GM23248 (cell line): ENCODE measurements around the gene ARHGAP10. TPM values are rescaled to one million over a fixed set of nuclear protein-coding genes. Genes with fewer than 3 reads are reported as not detected.

Experiments used
- DNase-seq: peaks from one replicate; pipeline ENCODE4 v3.0.0-alpha.2; 2015
- H2AFZ ChIP-seq: fragments of 200-600 bp; sonication (generic); 2 replicates; pipeline ENCODE4 v1.6.1; 2016; ENCODE audit warnings: antibody characterized with exemption
- H3F3A ChIP-seq: fragments of 200-600 bp; sonication (generic); 2 replicates; pipeline ENCODE4 v1.6.1; 2016; ENCODE audit warnings: mild to moderate bottlenecking, antibody characterized with exemption, mixed run types; ENCODE audit not compliant: insufficient read depth
- H3K27ac ChIP-seq: fragments of 200-600 bp; sonication (generic); 2 replicates; pipeline ENCODE4 v1.5.1; 2016; ENCODE audit warnings: mild to moderate bottlenecking
- H3K27me3 ChIP-seq: fragments of 200-600 bp; sonication (generic); replicated peaks from 2 replicates; pipeline ENCODE4 v1.6.1; 2016; ENCODE audit warnings: mild to moderate bottlenecking; ENCODE audit not compliant: insufficient read depth
- H3K36me3 ChIP-seq: fragments of 200-600 bp; sonication (generic); 2 replicates; pipeline ENCODE4 v1.6.1; 2016; ENCODE audit warnings: low read depth, mild to moderate bottlenecking
- H3K4me1 ChIP-seq: fragments of 200-600 bp; sonication (generic); 2 replicates; pipeline ENCODE4 v1.6.1; 2016; ENCODE audit warnings: mild to moderate bottlenecking; ENCODE audit not compliant: insufficient read depth
- H3K4me2 ChIP-seq: fragments of 200-600 bp; sonication (generic); one replicate; pipeline ENCODE4 v1.6.1; 2016; ENCODE audit warnings: mild to moderate bottlenecking; ENCODE audit not compliant: unreplicated experiment
- H3K4me3 ChIP-seq: fragments of 200-600 bp; sonication (generic); 2 replicates; pipeline ENCODE4 v1.5.1; 2016; ENCODE audit warnings: mild to moderate bottlenecking
- H3K79me2 ChIP-seq: fragments of 200-600 bp; sonication (generic); 2 replicates; pipeline ENCODE4 v1.6.1; 2016; ENCODE audit warnings: mild to moderate bottlenecking; ENCODE audit not compliant: insufficient read depth
- H3K9ac ChIP-seq: fragments of 200-600 bp; sonication (generic); 2 replicates; pipeline ENCODE4 v1.6.1; 2016; ENCODE audit warnings: mild to moderate bottlenecking
- H3K9me2 ChIP-seq: fragments of 200-600 bp; sonication (generic); 2 replicates; pipeline ENCODE4 v1.6.1; 2016; ENCODE audit warnings: mixed run types, mild to moderate bottlenecking, moderate library complexity; ENCODE audit not compliant: insufficient read depth
- H3K9me3 ChIP-seq: fragments of 200-600 bp; sonication (generic); one replicate; pipeline ENCODE4 v1.6.1; 2017; ENCODE audit warnings: low read depth
- H4K20me1 ChIP-seq: fragments of 200-600 bp; sonication (generic); 2 replicates; pipeline ENCODE4 v1.6.0; 2016; ENCODE audit not compliant: insufficient read depth
- EZH2 ChIP-seq: fragments of 200-600 bp; sonication (generic); IDR thresholded peaks from 2 replicates; pipeline ENCODE4 v1.6.1; 2018; ENCODE audit warnings: antibody characterized with exemption, mild to moderate bottlenecking; ENCODE audit not compliant: insufficient read depth, poor library complexity, severe bottlenecking
- EZH2phosphoT487 ChIP-seq: fragments of 200-600 bp; sonication (generic); IDR thresholded peaks from 2 replicates; pipeline ENCODE4 v1.6.1; 2018; ENCODE audit warnings: antibody characterized with exemption, moderate library complexity, mild to moderate bottlenecking, low read depth; ENCODE audit not compliant: insufficient read depth
- WGBS, 2 experiments: methylation state at CpG; one replicate each; pipeline ENCODE4 v1.1.6; 2015 to 2017; ENCODE audit warnings: low lambda C conversion rate in 2 of 2, low coverage in 1 of 2; ENCODE audit errors: missing lambda C conversion rate in 2 of 2; 5-methylcytosine and 5-hydroxymethylcytosine counted together
- in situ Hi-C: fragments of 300-500 bp; cut with MboI; formaldehyde crosslinking; loops from 2 replicates; pipeline ENCODE4 v1.15.0; 2020
- polyA plus RNA-seq: library from polyadenylated mRNA; unstranded; fragments of >200 nt; fragmentation: Nextera tagmentation; extraction: Ambion mirVana; gene quantifications from 2 replicates; pipeline ENCODE4 v1.2.1, GENCODE V29; 2016
- total RNA-seq: library from RNA; depleted of rRNA; stranded (reverse); fragments of >200 nt; shearing (Covaris generic); gene quantifications from 2 replicates; pipeline ENCODE4 v1.2.3, GENCODE V29; 2014; rRNA removed

ARHGAP10 gene, protein sequence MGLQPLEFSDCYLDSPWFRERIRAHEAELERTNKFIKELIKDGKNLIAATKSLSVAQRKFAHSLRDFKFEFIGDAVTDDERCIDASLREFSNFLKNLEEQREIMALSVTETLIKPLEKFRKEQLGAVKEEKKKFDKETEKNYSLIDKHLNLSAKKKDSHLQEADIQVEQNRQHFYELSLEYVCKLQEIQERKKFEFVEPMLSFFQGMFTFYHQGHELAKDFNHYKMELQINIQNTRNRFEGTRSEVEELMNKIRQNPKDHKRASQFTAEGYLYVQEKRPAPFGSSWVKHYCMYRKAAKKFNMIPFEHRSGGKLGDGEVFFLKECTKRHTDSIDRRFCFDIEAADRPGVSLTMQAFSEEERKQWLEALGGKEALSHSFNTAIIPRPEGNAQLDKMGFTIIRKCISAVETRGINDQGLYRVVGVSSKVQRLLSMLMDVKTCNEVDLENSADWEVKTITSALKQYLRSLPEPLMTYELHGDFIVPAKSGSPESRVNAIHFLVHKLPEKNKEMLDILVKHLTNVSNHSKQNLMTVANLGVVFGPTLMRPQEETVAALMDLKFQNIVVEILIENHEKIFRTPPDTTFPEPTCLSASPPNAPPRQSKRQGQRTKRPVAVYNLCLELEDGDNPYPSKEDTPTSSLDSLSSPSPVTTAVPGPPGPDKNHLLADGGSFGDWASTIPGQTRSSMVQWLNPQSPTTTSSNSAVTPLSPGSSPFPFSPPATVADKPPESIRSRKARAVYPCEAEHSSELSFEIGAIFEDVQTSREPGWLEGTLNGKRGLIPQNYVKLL
- total RNA-seq = 21.0 and 24.8 TPM in 2 replicates
- polyA plus RNA-seq = 17.0 and 19.5 TPM in 2 replicates

DNA sequence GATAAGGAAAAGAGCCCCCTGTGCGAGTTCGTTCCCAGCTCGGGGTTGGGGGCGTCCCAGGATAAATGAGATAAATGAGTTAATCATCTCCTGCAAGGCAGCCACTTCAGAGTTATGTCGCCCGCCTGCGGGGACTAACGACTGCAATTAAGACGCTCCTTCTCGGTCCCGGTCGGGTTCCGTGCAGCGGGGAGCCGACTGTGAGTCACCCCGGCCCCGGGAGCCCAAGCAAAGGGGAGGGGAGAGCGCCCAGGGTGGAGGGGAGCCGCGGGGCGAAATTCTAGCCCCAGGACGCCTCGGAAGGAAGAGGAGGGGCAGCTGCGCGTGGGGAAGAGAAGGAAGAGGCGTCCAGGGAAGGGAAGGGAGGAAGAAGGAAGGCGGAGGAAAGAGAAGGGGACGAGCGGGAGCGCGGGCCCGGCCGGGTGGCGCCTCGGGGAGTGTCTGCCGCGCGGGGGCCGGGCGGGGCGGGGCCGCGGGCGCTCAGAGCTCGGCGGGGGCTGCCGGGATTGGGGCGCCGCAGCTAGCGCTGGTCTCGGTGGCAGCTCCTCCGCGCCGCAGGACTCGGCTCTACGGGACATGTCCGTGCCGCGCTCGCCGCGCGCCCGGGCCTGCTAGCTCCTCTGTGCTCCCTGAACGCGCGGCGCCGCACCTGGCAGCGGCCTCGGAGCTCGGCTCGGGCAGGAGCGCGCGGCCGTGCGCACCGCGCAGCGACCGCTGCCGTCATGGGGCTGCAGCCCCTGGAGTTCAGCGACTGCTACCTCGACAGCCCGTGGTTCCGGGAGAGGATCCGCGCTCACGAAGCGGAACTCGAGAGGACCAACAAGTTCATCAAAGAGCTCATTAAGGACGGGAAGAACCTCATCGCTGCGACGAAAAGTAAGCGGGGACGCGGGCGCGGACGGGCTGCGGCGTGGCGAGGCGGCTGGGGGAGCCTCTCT is at the start of gene ARHGAP10:
TSS of gene ARHGAP10 (plus strand) at position 509 of the 938 bp plus-strand sequence. CDS start at position 723, 214 bp downstream.
- H3K36me3 ChIP-seq = no peaks in the 10 kb centered on the region
- H3K9me3 ChIP-seq = no peaks in the 10 kb centered on the region
- H3K4me3 ChIP-seq = peak within 1 kb of the TSS; percentile 96
- H4K20me1 ChIP-seq = no peaks in the 10 kb centered on the region
- TF ChIP-seq EZH2 (no peak), EZH2phosphoT487 (no peak)
- H3K4me2 ChIP-seq = peak within 1 kb of the TSS; percentile 100
- DNase-seq = peak; percentile 85
- peak within 1 kb of the TSS; percentile 79 for H3K9ac ChIP-seq
- peaks cover 58% of the 10 kb centered on the region for H3F3A ChIP-seq
- H3K9me2 ChIP-seq = no peaks in the 10 kb centered on the region
- H3K4me1 ChIP-seq = peaks cover 39% of the 10 kb centered on the region
- H2AFZ ChIP-seq = peak within 1 kb of the TSS; percentile 97
- no peaks in the 10 kb centered on the region for H3K27me3 ChIP-seq
- H3K27ac ChIP-seq = peak within 1 kb of the TSS; percentile 79
- 1% methylated on average over 57 to 103 of the region's 106 CpGs for WGBS, 2 experiments
- H3K79me2 ChIP-seq = peaks cover 43% of the 10 kb centered on the region
- in situ Hi-C loops = no loop called here

DNA sequence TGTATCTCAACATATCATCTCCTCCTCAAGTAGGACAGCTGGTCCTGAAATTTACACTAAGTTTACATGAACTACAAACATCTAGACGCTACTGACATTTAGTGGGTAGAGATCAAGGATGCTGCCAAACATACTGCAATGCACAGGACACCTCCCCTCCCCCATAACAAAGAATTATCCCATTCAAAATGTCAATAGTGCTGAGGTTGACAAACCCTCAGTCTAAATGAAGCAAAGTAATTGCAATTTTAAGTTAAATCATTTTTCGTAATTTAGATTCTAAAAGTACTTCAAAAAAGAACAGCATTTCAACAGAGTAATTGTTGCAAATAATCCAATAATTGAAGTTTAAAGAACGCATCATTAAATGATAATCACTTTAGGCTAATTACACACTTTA is 49.1 kb upstream of the ARHGAP10 start:
- peak overlapping the region; percentile 96 for H3K4me3 ChIP-seq
- no peaks in the 10 kb centered on the region for H3K9me2 ChIP-seq
- no peaks in the 10 kb centered on the region for H3K36me3 ChIP-seq
- H3K27ac ChIP-seq = peak overlapping the region; percentile 85
- peak overlapping the region; percentile 96 for H3K4me2 ChIP-seq
- H3K9me3 ChIP-seq = no peaks in the 10 kb centered on the region
- in situ Hi-C loops = no loop called here
- no peaks in the 10 kb centered on the region for H3F3A ChIP-seq
- peaks cover 7% of the 10 kb centered on the region; the same call in 1 of the 2 replicates for H3K4me1 ChIP-seq
- H2AFZ ChIP-seq = peak overlapping the region; percentile 98
- H3K27me3 ChIP-seq = no peaks in the 10 kb centered on the region
- TF ChIP-seq EZH2phosphoT487 (no peak), EZH2 (no peak)
- no peaks in the 10 kb centered on the region for H4K20me1 ChIP-seq
- peak overlapping the region; percentile 91 for H3K9ac ChIP-seq
- H3K79me2 ChIP-seq = peaks cover 58% of the 10 kb centered on the region
- WGBS, 2 experiments = 51 to 53% methylated on average over 3 of the region's 3 CpGs
- DNase-seq = peak; percentile 9

DNA sequence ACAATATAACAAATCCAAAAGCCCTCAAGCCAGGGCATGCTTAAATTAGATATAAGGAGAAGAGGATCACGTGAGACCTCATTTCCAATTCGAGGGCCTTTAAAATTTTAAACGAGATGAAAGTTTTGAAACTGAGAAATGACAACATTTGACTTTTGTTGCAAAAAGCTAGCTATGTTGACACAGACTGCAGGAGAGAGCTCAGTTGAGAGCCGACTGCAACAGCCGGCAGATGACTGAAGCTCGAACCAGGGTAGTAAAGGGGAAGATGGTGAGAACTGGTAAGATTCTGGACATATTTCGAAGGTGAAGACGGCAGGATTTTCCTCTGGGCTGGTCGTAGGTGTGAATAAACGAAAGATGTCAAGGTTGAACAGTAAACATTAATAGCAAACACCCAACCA is 48.7 kb upstream of the ARHGAP10 start:
- no peaks in the 10 kb centered on the region for H3K36me3 ChIP-seq
- no peaks in the 10 kb centered on the region for H3F3A ChIP-seq
- no peaks in the 10 kb centered on the region for H3K9me2 ChIP-seq
- DNase-seq = peak; percentile 73
- H3K4me1 ChIP-seq = peaks cover 7% of the 10 kb centered on the region; the same call in 1 of the 2 replicates
- no peaks in the 10 kb centered on the region for H4K20me1 ChIP-seq
- peaks cover 54% of the 10 kb centered on the region for H3K79me2 ChIP-seq
- H2AFZ ChIP-seq = peak overlapping the region; percentile 98
- in situ Hi-C loops = no loop called here
- peak overlapping the region; percentile 91 for H3K9ac ChIP-seq
- TF ChIP-seq EZH2phosphoT487 = no peak
- no peaks in the 10 kb centered on the region for H3K27me3 ChIP-seq
- peak overlapping the region; percentile 96 for H3K4me2 ChIP-seq
- peak overlapping the region; percentile 85 for H3K27ac ChIP-seq
- 2 to 4% methylated on average over 10 of the region's 10 CpGs for whole genome bisulfite sequencing, 2 experiments
- no peaks in the 10 kb centered on the region for H3K9me3 ChIP-seq
- H3K4me3 ChIP-seq = peak overlapping the region; percentile 96
